ENCODE results near the gene KRT77. TPM values are rescaled to one million over a fixed set of nuclear protein-coding genes. Genes with fewer than 3 reads are reported as not detected.

Gene KRT77
- total RNA-seq: not detected

GRCh38 chr12:52703424-52703823, at the start of gene KRT77:
TSS of gene KRT77 (minus strand) at chr12:52703524. CDS start at chr12:52703434, 90 bp downstream.

GRCh38 chr12:52680363-52680762, 23.0 kb downstream of the KRT77 start, which contains the start of gene KRT1:
TSS of gene KRT1 (minus strand) at chr12:52680407. CDS start at chr12:52680348, 59 bp downstream.

GRCh38 chr12:52651726-52652261, 51.5 kb downstream of the KRT77 start, which contains the start of gene KRT2:
TSS of gene KRT2 (minus strand) at chr12:52652211. CDS start at chr12:52652142, 69 bp downstream.

Other genes with a start within 250 kb of the KRT77 start
- not detected for gene KRT6C, start 229.7 kb downstream of the KRT77 start, total RNA-seq
- gene KRT6A, start 210.3 kb downstream of the KRT77 start, total RNA-seq: not detected
- not detected for gene KRT5, start 183.1 kb downstream of the KRT77 start, total RNA-seq
- not detected for gene KRT71, start 150.4 kb downstream of the KRT77 start, total RNA-seq
- not detected for gene KRT74, start 129.7 kb downstream of the KRT77 start, total RNA-seq
- gene KRT72, start 102.1 kb downstream of the KRT77 start, total RNA-seq: 1 to 10 TPM; 5.4 to 5.6 TPM
- 1 to 10 TPM; 3.7 to 4.5 TPM for gene KRT73, start 85.0 kb downstream of the KRT77 start, total RNA-seq
- gene KRT2, start 51.3 kb downstream of the KRT77 start, total RNA-seq: under 1 TPM in 1 of 2 experiments, not detected in 1; 0.24 TPM
- not detected for gene KRT1, start 23.1 kb downstream of the KRT77 start, total RNA-seq
- not detected for gene KRT76, start 73.8 kb upstream of the KRT77 start, total RNA-seq
- gene KRT3, start 92.6 kb upstream of the KRT77 start, total RNA-seq: not detected
- gene KRT4, start 110.6 kb upstream of the KRT77 start, total RNA-seq: not detected
- gene KRT79, start 130.8 kb upstream of the KRT77 start, total RNA-seq: not detected
- not detected for gene KRT78, start 145.5 kb upstream of the KRT77 start, total RNA-seq
- not detected for gene KRT8, start 201.6 kb upstream of the KRT77 start, total RNA-seq
- 1 to 10 TPM; 1.6 to 2.0 TPM for gene KRT18, start 245.6 kb upstream of the KRT77 start, total RNA-seq

All from activated naive CD4-positive, alpha-beta T cell treated with anti-CD3 and anti-CD28 coated beads, Interleukin-2, amount 10 ng/mL, durations not matched to agents 5 hours and 36 hours (primary cell).